ENCODE results near the gene MSN. TPM values are rescaled to one million over a fixed set of nuclear protein-coding genes. Genes with fewer than 3 reads are reported as not detected.
"Not testable (repeated sequence)": the region's sequence is repeated elsewhere in the genome, so short reads cannot be mapped to it uniquely, and the experiment has no call there.

Gene MSN
- total RNA-seq, 1 experiment from 2014 or later = 326 TPM

GRCh38 chrX:65718538-65718937 is 51.1 kb downstream of the MSN start:
- DNase-seq (ENCODE audit: low spot score) = no peak

DNA sequence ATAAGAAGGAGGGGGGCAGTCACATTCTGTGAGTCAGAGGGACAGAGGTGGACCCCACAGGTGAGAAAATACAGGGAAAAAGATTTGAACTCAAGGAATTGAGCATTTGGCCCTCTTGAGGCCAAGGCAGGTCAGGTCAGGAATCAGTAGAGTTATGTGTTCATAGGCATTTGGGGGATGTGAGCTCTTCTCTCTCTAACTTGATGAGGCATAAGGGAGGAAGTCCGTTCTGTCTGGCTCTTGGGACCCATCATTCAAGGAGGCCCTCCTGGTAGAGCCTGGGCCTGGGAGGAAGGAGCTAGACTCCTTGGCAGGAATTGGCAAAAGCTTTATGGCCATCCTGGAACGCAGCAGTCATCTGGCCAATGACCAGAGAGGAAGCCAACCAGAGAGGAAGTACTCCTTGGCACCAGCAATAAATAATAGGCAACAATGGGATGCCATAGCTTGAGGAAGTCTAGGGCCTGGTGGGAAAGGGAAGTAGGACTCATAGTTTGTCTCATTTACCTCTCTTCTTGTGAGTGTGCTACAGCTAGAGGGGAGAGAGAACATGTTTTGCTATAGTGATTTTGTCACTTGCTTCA is 53.0 kb downstream of the MSN start:
- no peak for DNase-seq (ENCODE audit: low spot score)

DNA sequence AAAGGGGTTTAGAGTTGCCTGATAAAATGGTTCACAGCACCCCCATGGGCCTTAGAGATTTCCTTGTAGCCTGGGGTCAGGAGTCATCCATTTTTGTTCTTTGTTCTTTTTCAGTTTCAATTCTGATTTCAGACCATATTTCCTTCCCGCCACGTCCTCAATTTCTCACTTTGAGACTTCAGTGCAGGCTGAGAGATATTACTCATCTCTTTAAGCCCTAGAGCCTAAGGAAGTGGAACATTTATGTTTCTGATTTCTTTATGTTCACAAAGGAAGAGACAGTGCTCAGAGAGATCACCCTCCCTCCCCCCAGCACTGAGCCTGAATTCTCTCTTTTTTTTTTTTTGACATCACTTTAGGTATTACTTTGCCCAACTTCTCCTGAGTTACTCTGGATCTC is 56.3 kb downstream of the MSN start:
- no peak for DNase-seq (ENCODE audit: low spot score)

DNA sequence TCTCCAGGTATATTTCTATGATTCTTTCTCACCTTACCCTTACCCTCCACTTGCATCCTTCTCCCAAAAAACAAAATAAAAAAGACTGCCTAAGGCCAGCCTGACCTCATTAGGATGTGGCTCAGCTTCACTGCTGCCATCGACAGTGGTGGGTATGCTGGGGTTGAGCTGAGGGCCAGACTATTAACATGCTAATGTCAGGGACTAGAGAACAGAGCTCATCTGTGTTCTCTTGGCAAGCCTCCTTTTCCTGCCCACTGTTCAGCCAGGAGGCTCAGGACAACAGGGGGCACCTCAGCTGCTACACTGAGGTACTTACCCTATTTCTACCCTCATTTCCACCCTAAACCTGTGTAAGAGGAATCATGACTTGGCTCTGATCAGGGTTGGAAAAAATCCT is 59.3 kb downstream of the MSN start:
- DNase-seq (ENCODE audit: low spot score) = no peak

DNA sequence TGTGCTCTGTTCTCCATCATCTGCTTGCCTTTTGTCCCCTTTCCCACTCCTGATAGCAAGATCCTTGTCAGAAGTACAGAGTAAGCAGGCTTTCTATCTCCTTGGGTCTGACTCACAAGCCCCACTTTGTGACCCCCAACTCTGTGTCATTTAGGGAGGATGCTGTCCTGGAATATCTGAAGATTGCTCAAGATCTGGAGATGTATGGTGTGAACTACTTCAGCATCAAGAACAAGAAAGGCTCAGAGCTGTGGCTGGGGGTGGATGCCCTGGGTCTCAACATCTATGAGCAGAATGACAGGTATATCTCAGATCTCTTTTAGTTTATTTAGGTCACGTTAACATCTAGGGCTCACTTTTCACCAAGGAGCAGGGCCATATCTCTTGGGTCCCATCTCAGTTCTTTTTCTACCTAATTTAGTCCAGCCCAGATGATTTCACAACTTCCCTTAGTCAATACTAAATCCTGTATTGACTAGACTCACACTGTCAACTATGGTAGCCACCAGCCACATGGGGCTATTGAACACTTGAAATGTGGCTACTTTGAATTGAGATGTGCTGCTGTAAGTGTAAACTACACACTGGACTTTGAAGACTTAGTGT is 64.3 kb downstream of the MSN start:
- DNase-seq (ENCODE audit: low spot score) = no peak

GRCh38 chrX:65740909-65741308 is 73.5 kb downstream of the MSN start:
- no peak for DNase-seq (ENCODE audit: low spot score)

- no peak for DNase-seq (ENCODE audit: low spot score)
These were observed 74.4 kb downstream of the MSN start for GRCh38 chrX:65741823-65742222.

DNA sequence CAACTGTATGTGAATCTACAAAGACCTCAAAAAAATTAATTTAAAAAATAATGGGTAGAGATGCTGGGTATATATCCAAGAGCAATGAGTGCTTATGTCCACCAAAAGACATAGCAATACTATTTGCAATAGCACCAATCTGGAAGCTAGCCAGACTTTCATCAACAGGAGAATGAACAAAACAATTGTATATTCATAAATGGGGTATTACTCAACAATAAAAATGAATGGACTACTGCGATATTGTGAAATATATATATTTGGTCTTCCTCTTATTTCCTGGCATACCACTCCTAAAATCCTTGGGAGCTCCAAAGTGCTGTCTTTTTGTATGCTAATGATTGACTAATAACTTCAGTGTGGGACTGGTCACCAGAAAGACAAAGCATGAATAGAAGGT is 77.5 kb downstream of the MSN start:
- DNase-seq (ENCODE audit: low spot score) = no peak

GRCh38 chrX:65745427-65745826 is 78.0 kb downstream of the MSN start:
- DNase-seq (ENCODE audit: low spot score) = no peak

DNA sequence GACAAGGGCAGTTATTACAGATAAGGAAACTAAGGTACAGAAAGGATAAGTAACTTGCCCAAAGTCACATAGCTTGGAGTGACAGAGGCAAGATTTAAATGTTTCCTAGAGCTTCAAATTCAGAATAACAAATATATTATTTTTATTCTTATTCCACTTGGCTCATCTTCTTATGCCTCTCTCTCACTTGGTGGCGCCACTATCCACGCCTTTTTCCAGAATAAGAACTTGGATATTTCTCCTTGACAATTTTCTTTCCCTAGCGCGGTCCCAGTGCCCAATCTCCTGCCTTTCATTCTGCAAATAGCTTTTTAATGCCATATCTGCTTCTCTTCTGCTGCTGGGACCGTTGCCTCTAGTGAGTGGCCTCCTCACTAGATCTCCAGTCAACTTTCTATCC is 78.5 kb downstream of the MSN start:
- no peak for DNase-seq (ENCODE audit: low spot score)

DNA sequence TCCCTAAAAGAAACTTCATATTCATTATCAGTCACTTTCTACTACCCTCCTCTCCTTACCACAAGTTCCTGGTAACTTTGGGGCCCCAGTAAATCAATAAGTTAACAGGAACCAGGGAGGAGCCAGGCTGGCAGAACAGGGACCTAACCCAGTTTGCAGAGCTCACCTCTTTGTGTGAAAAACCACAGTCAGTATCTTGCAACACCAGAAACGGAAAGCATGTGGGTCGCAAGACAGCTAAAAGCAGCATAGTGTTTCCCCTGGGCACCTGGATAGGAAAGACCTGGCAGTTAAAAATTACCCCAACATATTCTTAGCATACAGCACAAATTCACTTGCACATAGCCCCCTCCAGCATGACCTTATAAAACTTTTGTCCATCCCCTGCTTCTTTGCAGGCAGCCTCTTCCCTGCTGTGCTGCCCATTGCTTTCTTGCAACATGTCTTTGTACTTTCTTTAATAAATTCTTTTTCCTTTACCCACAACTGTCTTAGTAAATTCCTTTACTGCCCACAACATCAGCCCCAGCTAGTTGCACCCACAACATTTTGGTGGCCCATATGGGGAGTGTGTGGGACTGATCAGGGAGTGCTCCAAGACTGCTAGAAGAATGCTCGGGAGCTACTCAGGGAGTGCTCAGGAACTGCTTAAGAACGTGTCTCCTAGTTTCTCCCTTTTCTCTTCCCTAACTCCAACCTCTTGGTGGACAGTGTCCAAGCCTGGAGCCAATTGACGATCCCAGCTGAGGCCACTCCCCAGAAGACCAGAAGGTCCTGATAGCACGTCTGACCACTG is 83.4 kb downstream of the MSN start:
- no peak for DNase-seq (ENCODE audit: low spot score)

GRCh38 chrX:65751519-65751918 is 84.1 kb downstream of the MSN start:
- DNase-seq (ENCODE audit: low spot score) = no peak

GRCh38 chrX:65752294-65752693 is 84.8 kb downstream of the MSN start:
- DNase-seq (ENCODE audit: low spot score) = no peak

GRCh38 chrX:65755786-65756185 is 88.3 kb downstream of the MSN start:
- DNase-seq (ENCODE audit: low spot score) = no peak

DNA sequence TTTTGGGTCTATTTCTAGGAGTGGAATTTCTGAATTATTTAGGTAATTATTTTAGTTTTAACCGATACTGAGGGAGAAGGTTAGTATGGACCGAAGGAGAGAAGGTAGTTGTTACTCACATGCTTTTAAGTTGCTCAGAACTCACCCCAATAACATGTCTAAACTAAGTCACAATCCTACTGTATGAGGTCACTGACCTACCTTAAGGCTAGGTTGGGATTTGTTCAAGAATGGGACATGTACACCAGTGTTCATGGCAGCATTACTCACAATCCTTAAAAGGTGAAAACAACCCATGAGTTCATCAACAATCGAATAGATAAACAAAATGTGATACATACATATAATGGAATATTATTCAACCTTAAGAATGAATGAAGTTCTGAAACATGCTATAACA is 90.5 kb downstream of the MSN start:
- DNase-seq (ENCODE audit: low spot score) = no peak

DNA sequence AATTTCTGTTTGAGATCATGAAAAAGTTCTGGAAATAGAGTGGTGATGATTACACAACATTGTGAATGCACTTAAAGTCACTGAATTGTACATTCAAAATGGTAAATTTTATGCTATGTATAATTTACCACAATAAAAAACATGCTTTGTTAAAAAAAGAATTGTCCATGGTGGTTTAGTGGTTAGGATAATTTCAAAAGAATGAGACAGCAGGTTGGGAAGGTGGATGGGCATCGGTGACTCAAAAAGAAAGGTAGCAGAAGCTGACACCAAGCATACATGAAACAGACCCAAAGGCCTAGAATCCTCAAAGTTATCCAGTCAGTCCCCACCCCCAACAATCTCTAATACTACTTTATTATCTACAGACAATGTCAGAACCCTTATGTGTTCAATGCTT is 91.1 kb downstream of the MSN start:
- DNase-seq (ENCODE audit: low spot score) = no peak

DNA sequence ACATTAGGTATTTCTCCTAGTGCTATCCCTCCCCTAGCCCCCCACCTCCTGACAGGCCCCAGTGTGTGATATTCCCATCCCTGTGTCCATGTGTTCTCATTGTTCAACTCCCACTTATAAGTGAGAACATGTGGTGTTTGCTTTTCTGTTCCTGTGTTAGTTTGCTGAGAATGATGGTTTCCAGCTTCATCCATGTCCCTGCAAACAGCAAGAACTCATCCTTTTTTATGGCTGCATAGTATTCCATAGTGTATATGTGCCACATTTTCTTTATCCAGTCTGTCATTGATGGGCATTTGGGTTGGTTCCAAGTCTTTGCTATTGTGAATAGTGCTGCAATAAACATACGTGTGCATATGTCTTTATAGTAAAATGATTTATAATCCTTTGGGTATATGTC is 92.1 kb downstream of the MSN start:
- not testable (repeated sequence) for DNase-seq (ENCODE audit: low spot score)

DNA sequence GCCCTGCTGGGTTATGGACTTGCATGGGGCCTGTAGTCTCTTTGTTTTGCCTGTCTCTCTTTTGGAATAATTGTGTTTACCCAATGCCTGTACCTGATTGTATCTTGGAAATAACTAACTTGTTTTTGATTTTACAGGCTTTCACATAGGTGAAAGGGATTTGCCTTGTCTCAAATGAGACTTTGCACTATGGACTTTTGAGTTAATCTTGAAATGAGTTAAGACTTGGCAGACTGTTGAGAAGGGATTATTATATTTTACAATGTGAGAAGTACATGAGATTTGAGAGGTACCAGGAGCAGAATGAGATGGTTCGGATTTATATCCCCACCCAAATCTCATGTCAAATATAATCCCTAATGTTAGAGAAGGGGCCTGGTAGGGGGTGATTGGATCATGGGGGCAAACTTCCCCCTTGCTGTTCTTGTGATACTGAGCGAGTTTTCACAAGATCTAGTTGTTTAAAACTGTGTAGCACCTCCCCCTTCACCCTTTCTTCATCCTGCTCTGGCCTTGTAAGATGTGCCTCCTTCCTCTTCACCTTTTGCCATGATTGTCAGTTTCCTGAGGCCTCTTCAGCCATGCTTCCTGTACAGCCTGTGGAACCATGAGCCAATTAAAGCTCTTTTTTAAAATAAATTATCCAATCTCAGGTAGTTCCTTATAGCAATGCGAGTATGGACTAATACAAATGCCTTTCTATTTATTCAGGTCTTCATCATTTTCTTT is 102.3 kb downstream of the MSN start:
- DNase-seq (ENCODE audit: low spot score) = no peak

DNA sequence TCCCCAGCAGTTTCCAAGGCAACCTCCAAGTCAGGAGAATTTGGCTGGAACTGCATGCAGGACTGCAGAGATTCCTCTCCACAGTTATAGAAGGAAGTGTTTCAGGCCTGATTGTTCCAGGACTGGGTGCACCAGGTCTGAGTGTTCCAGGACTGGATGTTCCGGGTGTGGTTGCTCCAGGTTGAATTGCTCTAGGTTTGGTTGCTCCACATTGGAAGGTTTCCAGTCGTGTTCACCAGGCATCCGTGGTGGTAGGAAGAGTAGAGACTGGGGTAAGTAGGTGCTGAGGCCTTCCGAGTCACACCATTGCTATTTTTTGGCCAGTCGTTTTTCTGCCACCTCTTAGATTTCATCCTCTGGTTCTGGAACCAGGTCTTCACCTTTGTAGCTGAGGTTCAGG is 105.4 kb downstream of the MSN start:
- no peak for DNase-seq (ENCODE audit: low spot score)

GRCh38 chrX:65781845-65782244 is 114.4 kb downstream of the MSN start:
- no peak for DNase-seq (ENCODE audit: low spot score)

DNA sequence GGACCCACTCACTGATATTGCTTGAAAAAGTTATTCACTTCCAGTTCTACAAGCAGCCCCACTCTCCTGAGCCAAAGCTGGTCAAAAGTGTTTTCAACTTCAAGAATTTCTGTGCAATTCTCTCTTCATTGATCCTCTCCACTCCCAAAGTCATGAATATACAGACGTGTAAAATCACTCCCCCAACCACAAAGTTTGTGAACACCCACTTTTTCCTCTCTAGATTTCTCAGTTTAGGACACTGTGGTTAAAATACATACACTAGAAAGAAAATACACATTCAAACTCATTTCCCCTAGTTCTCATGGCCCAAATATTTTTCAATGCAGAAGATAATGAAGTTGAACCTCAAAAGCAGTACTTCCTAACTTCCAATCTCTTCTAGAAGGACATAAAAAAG is 116.3 kb downstream of the MSN start:
- no peak for DNase-seq (ENCODE audit: low spot score)

Data from A172 (cell line).